ENCODE results near the gene UBN1. TPM values are rescaled to one million over a fixed set of nuclear protein-coding genes. Genes with fewer than 3 reads are reported as not detected.
"Not testable (repeated sequence)": the region's sequence is repeated elsewhere in the genome, so short reads cannot be mapped to it uniquely, and the experiment has no call there.

The UBN1 gene
- total RNA-seq, 2 experiments from 2014 or later, result 30.1 to 30.7 TPM

DNA sequence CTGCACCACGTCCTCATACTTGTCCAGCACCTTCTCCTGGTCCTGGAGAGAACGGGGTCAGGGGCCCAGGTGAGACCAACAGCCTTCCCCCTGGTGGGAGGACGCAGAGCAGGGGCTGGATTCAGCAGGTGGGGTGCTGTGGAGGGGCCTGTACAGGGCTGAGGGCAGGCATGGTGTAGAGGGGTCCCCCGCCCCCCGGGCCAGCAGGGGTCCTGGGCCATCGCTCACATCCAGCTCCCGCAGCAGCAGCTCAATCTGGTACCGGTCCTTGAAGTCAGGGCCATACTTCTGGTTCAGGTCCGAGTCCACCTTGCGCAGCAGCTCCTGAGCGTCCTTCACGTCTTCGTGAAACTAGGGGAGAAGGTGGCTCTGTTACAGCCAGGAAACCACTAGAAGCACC is 48.1 kb downstream of the UBN1 start:
- H3K9me3 Mint-ChIP-seq, result no peaks in the 10 kb centered on the region
- no peak overlapping the region for H3K27ac Mint-ChIP-seq
- no peaks in the 10 kb centered on the region for H3K36me3 Mint-ChIP-seq
- no peak overlapping the region for H3K4me3 Mint-ChIP-seq
- H3K27me3 Mint-ChIP-seq, result no peaks in the 10 kb centered on the region
- H3K4me1 Mint-ChIP-seq, result no peaks in the 10 kb centered on the region
- DNase-seq, result no peak

DNA sequence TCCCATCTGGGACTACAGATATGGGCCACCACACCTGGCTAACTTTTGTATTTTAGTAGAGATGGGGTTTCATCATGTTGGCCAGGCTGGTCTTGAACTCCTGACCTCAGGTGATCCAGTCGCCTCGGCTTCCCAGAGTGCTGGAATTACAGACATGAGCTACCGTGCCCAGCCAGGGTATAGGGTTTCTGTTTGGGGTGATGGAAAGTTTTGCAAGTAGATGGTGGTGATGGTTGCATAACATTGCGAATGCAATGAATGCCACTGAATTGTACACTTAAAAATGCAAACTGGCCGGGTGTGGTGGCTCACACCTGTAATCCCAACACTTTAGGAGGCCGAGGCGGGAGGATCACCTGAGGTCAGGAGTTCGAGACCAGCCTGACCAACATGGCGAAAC is 49.5 kb downstream of the UBN1 start:
- H3K36me3 Mint-ChIP-seq, H3K27me3 Mint-ChIP-seq, H3K4me1 Mint-ChIP-seq, H3K9me3 Mint-ChIP-seq, H3K27ac Mint-ChIP-seq, H3K4me3 Mint-ChIP-seq, DNase-seq: not testable (repeated sequence)

DNA sequence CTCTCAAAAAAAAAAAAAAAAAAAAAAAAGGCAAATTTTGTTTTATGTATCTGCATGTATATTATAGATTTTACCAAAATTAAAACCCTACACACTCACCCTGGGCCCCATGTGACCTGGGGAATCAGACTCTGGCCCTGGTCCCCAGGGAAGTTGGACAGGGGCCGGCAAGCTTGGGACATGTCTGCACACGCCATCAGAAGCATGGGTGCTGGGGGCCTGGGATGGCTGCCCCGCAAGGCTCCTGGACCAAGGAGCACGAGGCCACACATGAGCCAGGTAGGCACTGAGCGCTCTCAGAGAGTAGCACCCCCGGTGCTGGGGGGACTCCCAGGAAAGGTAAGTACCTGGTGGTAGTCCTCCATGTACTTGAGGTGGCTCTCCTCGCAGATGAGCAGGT is 50.0 kb downstream of the UBN1 start:
- Mint-ChIP-seq H3K9me3 (no peaks in the 10 kb centered on the region), H3K36me3 (no peaks in the 10 kb centered on the region), H3K27me3 (peaks cover under 1% of the 10 kb centered on the region), H3K4me3 (no peak overlapping the region), H3K4me1 (no peaks in the 10 kb centered on the region), H3K27ac (no peak overlapping the region)
- no peak for DNase-seq

DNA sequence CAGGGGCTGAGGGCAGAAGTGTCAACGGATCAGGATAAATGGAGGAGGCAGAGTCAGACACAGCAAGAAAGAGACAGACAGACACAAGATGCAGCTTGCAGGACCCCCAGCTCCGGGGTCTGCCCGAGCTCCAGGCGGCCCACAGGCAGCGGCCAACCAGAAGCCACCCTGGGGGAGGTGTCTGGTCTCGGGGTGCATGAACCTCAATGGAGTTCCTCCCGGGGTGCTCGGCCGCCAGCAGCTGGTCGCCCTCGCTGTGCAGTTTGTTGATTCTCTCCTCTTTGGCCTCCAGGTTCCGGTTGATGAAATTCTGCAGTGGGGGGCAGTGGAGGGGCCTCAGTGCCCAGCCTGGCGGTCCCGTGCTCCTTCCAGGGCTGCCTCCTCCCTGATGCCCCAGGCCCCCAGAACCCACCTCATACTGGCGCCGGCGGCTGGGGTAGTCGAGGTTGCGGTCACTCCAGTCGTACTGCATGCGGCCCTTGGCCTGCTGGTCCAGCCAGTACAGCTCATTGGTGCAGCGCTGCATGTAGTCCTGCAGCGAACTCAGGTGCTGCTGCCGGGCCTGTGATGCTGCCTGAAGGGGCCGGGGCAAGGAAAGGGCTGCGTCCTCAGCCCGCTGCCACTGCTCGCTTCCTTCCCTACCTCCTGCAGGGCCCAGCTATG is 51.7 kb downstream of the UBN1 start:
- no peaks in the 10 kb centered on the region for H3K36me3 Mint-ChIP-seq
- peaks cover 8% of the 10 kb centered on the region for H3K27me3 Mint-ChIP-seq
- DNase-seq, result no peak
- H3K9me3 Mint-ChIP-seq, result no peaks in the 10 kb centered on the region
- no peak overlapping the region for H3K27ac Mint-ChIP-seq
- H3K4me1 Mint-ChIP-seq, result no peaks in the 10 kb centered on the region
- no peak overlapping the region for H3K4me3 Mint-ChIP-seq

DNA sequence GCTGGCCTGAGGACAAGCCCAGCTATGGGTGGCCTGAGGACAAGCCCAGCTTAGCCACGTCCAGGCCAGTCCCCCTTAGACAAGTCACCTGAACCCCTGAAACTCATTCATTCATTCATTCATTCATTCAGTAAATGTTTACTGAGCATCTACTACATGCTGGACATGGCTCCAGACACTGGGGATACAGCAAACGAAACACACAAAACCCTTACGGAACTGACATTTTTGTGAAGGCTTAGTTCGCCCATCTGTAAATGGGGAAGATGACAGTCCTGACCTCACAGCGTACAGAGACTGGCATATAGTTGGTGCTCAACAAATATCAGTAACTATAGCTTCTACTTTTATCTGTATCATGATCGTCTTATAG is 52.2 kb downstream of the UBN1 start:
- no peak for DNase-seq
- Mint-ChIP-seq H3K36me3 (no peaks in the 10 kb centered on the region), H3K4me3 (no peak overlapping the region), H3K27ac (no peak overlapping the region), H3K4me1 (no peaks in the 10 kb centered on the region), H3K27me3 (peaks cover 11% of the 10 kb centered on the region), H3K9me3 (no peaks in the 10 kb centered on the region)

DNA sequence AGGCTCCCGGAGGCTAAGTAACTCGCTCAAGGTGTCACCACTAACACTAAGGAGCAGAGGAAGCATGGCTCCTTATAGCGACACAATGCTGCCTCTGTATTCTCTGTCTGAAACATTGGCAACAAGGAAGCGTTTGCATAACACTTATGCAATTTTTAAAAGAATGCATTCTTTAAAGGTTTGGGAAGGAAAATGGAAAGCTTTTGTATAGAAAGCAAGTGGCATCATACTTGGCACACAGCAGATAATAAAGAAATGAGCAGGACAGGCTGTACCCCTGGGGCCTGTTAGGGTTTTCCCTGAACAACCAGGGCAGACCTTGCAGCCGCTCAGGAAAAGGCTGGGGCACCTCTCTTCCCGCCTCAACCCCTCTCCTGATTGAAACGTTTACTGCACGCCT is 52.8 kb downstream of the UBN1 start:
- H3K9me3 Mint-ChIP-seq, result no peaks in the 10 kb centered on the region
- DNase-seq, result no peak
- no peaks in the 10 kb centered on the region for H3K36me3 Mint-ChIP-seq
- no peak overlapping the region for H3K4me3 Mint-ChIP-seq
- peaks cover 11% of the 10 kb centered on the region for H3K27me3 Mint-ChIP-seq
- H3K27ac Mint-ChIP-seq, result no peak overlapping the region
- H3K4me1 Mint-ChIP-seq, result no peaks in the 10 kb centered on the region

DNA sequence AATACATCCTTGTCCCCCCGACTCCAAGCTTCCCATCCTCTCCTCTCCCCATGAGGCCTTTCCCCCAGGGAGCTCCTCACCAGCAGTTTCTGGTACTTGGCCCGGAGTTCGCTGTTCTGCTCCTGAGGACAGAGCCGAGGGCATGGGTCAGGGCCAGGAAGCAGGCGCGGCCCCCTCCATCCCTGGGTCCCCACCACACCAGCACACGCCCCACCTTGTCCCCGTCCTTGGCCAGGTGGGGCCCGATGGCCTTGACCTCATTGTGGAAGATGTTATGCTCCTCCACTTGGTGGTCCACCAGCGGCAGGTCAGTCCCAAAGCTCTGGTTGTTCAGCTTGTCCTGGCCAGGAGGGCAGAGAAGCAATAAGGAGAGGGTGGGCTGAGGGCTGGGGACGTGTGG is 53.5 kb downstream of the UBN1 start:
- Mint-ChIP-seq H3K4me1 (no peaks in the 10 kb centered on the region), H3K9me3 (no peaks in the 10 kb centered on the region), H3K27me3 (peaks cover 16% of the 10 kb centered on the region), H3K4me3 (no peak overlapping the region), H3K27ac (no peak overlapping the region), H3K36me3 (no peaks in the 10 kb centered on the region)
- no peak for DNase-seq

DNA sequence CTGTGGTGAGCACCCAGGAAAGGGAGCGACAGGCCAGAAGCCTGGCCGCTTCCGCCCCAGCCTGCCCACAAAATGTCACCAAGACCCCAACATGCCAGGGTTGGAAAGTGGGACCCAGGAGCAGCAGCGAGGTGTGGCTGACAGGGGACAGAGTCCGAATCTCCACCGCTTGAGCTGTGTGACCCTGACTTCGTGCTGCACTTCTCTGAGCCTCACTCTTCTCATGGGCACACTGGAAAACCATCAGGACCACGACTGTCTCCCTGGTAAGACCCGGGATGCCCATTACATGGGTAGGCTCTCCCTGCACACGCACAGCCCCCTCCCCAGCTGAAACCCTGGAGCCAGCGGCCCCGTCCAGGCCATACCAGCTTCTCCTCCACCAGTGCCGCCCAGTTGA is 54.8 kb downstream of the UBN1 start:
- Mint-ChIP-seq H3K4me1 (no peaks in the 10 kb centered on the region), H3K27me3 (peaks cover 20% of the 10 kb centered on the region), H3K27ac (no peak overlapping the region), H3K9me3 (no peaks in the 10 kb centered on the region), H3K36me3 (no peaks in the 10 kb centered on the region), H3K4me3 (no peak overlapping the region)
- DNase-seq, result no peak

DNA sequence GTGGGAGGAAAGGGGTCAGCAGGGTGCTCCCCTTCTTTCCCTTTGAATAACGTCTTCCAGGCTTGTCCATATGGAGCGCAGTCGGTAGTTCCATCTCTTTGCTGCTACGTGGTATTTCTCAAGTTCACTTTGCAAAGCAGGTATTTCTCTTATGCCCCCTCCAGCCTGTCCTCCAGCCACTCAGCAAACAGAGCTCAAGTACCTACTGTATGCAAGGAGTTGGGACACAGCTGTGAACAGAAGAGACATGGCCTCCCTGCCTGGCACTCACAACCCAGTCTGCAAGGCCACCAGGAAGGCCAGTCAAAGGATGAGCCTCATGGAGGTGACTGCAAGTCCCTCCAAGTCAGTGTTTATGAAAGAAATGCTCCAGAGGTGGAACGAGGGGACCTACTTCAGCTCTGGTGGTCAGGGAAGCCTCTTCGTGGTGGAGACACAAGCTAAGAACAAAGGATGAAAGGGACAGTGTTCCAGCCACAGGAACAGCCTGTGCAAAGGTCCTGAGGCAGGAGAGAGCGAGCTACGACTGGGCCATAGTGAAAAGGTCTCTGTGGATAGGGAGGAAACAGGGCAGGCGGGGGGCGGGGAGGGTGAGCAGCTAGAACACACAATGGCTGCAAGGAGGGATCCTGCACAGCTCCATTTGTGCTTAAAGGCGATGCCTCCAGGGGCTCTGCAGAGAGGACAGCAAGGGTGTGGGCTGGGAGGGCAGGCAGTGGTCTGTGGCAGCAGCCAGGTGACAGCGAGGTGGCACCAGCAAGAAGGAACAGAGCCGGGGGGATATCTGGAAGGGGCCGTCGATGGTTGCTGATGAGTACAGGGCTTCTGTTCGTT is 57.0 kb downstream of the UBN1 start:
- Mint-ChIP-seq H3K9me3 (no peaks in the 10 kb centered on the region), H3K4me1 (no peaks in the 10 kb centered on the region), H3K27ac (no peak overlapping the region), H3K27me3 (peaks cover 20% of the 10 kb centered on the region), H3K4me3 (no peak overlapping the region), H3K36me3 (no peaks in the 10 kb centered on the region)
- no peak for DNase-seq

DNA sequence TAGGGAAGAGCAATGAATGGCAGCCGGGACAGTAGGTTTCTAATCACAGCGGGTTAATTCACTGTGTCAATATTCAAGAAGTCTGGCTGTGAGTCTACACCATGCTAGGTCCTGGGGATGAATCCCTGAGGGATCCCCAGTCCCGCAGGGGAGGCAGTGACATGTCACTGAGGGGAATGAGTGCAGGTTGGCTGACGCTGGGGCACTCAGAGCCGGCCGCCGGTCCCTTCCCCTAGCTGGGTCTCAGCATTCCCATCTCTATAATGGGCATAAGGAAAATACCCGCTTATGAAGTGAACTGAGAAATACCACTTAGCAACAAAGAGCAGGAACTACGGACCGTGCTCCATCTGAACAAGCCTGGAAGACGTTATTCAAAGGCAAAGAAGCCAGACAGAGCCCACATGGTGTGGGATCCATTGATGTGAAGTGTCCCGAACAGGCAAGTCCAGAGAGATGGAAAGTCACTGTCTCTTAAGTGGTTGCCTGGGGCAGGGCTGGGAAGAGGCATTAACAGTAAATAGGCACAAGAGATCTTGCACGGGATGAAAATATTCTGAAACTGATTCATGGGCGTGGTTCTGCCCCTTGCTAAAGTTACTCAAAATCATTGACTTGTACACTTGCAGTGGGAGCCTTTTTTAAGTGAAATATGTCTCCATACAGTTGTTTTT is 57.8 kb downstream of the UBN1 start:
- DNase-seq, result no peak
- no peaks in the 10 kb centered on the region for H3K36me3 Mint-ChIP-seq
- no peaks in the 10 kb centered on the region for H3K4me1 Mint-ChIP-seq
- H3K27ac Mint-ChIP-seq, result no peak overlapping the region
- H3K9me3 Mint-ChIP-seq, result no peaks in the 10 kb centered on the region
- peaks cover 20% of the 10 kb centered on the region for H3K27me3 Mint-ChIP-seq
- H3K4me3 Mint-ChIP-seq, result no peak overlapping the region

DNA sequence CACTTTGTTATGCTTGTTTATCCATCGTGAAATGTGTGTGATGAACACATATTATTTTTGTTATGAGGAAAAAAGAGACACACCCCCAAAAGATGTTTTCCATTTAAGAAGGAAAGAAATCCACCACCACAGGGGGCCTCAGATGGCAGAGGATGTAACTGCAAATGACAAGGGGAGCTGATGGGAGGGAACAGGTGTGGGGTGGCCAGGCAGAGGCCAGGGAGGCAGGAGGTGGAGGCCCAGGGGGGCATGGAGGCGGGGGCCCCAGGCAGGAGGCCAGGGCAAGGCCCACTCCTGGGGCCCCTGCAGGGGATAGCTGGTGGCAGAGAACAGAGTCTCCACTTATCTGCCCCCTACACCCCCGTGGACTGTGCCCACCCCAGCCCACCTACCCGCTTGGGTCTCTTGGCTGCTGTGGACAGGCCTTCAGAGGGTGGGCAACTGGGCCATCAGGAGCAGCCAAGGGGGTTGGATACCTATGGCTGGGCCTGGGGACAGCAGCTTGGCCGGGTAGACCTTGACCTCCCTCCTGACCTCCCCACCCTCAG is 61.6 kb downstream of the UBN1 start:
- H3K36me3 Mint-ChIP-seq, result no peaks in the 10 kb centered on the region
- DNase-seq, result no peak
- H3K9me3 Mint-ChIP-seq, result no peaks in the 10 kb centered on the region
- peaks cover 12% of the 10 kb centered on the region for H3K27me3 Mint-ChIP-seq
- no peak overlapping the region for H3K27ac Mint-ChIP-seq
- no peak overlapping the region for H3K4me3 Mint-ChIP-seq
- no peaks in the 10 kb centered on the region for H3K4me1 Mint-ChIP-seq

DNA sequence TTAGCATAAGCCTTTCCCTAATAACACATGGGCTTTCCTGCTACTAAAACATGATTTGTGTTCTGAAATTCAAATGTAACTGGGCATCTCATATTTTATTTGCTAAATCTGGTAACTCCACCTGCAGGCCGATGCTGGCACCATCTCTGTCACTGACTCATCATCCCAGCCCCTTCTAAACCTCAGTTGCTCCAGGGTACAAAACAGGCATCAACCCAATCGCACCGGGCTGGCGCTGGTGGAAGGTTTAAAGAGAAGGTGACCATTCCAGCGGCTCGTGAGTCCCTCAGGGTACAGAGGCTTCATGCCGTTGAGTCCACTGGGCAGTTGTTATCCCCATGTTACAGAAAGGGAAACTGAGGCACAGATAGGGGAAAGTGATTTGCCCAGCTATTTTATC is 62.5 kb downstream of the UBN1 start:
- Mint-ChIP-seq H3K27me3 (peaks cover 9% of the 10 kb centered on the region), H3K4me1 (no peaks in the 10 kb centered on the region), H3K4me3 (no peak overlapping the region), H3K36me3 (no peaks in the 10 kb centered on the region), H3K9me3 (no peaks in the 10 kb centered on the region), H3K27ac (no peak overlapping the region)
- no peak for DNase-seq

DNA sequence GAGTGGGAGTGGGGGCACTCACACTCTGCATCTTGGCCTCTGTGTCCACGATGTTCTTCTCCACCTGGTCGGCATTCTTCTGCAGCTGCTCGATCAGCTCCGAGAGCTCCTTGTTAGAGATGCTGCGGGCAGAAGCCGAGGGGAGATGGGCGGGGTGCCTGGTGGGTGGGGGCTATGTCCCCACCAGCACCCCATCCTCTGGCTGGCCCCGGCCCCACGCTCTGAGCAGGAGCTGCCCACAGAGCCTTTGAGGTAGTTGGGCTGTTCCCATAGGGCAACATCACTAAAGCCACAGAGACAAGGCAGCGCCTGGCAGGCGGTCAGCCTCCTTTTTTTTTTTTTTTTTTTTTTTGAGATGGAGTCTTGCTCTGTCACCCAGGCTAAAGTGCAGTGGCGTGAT is 63.5 kb downstream of the UBN1 start:
- Mint-ChIP-seq H3K4me1 (no peaks in the 10 kb centered on the region), H3K27ac (no peak overlapping the region), H3K36me3 (no peaks in the 10 kb centered on the region), H3K4me3 (no peak overlapping the region), H3K9me3 (no peaks in the 10 kb centered on the region), H3K27me3 (peaks cover 4% of the 10 kb centered on the region)
- no peak for DNase-seq

DNA sequence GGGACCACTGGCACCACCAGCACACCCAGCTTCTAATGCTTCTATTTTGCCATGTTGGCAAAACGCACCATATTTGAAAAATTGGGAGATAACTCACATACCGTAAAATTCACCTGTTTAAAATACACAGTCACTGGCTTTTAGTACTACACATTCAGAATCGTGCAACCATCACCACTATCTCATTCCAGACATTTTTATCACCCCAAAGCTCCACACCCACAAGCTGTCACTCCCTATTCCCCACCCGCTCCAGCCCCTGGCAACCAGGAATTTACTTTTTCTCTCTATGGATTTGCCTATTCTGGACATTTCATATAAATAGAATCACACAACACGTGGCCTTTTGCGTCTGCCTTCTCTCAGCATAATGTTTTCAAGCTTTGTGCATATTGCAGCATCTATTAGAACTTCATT is 64.7 kb downstream of the UBN1 start:
- no peaks in the 10 kb centered on the region for H3K36me3 Mint-ChIP-seq
- H3K4me3 Mint-ChIP-seq, result no peak overlapping the region
- no peak overlapping the region for H3K27ac Mint-ChIP-seq
- no peak for DNase-seq
- H3K9me3 Mint-ChIP-seq, result no peaks in the 10 kb centered on the region
- H3K4me1 Mint-ChIP-seq, result no peaks in the 10 kb centered on the region
- no peaks in the 10 kb centered on the region for H3K27me3 Mint-ChIP-seq

DNA sequence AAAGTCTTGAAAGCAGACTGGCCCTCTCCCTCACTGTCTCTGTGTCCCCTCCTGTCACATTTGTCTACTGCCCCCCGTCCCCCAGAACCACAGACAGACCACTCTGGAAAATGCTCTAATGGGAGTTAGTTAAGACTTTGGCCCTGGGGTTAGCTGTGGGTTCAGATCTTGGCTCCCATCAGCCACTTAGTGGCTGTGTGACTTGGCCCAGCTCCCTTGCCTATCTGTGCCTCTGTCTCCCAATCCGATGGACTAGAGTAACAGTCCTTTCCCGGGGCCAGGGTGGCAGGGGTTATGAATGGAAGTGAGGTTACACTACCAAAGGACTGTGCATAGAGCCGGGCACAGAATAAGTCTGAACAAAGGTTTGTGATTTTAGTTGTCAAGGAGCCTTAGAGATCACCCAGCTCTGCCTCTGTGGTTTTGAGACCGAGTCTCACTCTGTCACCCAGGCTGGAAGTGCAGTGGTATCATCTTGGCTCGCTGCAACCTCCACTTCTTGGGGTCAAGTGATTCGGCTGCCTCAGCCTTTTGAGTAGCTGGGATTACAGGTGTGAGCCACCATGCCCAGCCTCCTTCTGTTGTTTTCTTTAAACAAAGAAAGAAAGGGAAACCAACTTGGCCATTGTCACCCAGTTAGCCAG is 66.0 kb downstream of the UBN1 start:
- Mint-ChIP-seq H3K9me3 (no peaks in the 10 kb centered on the region), H3K27ac (no peak overlapping the region), H3K4me3 (no peak overlapping the region), H3K36me3 (no peaks in the 10 kb centered on the region), H3K27me3 (no peaks in the 10 kb centered on the region), H3K4me1 (no peaks in the 10 kb centered on the region)
- no peak for DNase-seq

All from activated naive CD8-positive, alpha-beta T cell treated with anti-CD3 and anti-CD28 coated beads for 36 hours (primary cell).